CD8-positive, alpha-beta memory T cell (primary cell): ENCODE measurements around the gene TMEM128. TPM values are rescaled to one million over a fixed set of nuclear protein-coding genes. Genes with fewer than 3 reads are reported as not detected.
A peak's percentile ranks its signal among the peaks of the same experiment; 100 is the strongest.
"Not testable (repeated sequence)": the region's sequence is repeated elsewhere in the genome, so short reads cannot be mapped to it uniquely, and the experiment has no call there.

ENCODE experiments used
- CTCF ChIA-PET: fragments of 350-600 bp; sonication (Branson Sonifier 250); formaldehyde crosslinking; loops from one replicate; lab custom pipeline; 2021; ENCODE audit warnings: antibody characterized with exemption; lab: Charles Lee
- POLR2A ChIA-PET: fragments of 350-600 bp; sonication (Branson Sonifier 250); formaldehyde crosslinking; loops from one replicate; lab custom pipeline; 2021; ENCODE audit warnings: antibody characterized with exemption; lab: Charles Lee
- DNase-seq, 5 donors: peaks; one replicate each; pipeline versions ENCODE4 v3.0.0 to v3.0.0-alpha.2; 2020 to 2022; ENCODE audit warnings: mixed read lengths in 1 of 5
- H3K27ac ChIP-seq: one replicate; pipeline ENCODE4 v1.7.0; 2013; ENCODE audit warnings: low read depth, mild to moderate bottlenecking, low read length, moderate library complexity
- H3K27me3 ChIP-seq: 2 replicates; pipeline ENCODE4 v1.7.0; 2013; ENCODE audit warnings: low read length, mild to moderate bottlenecking; ENCODE audit not compliant: insufficient read depth, poor library complexity, severe bottlenecking
- H3K36me3 ChIP-seq: 2 replicates; pipeline ENCODE4 v1.7.0; 2013; ENCODE audit warnings: mild to moderate bottlenecking, low read length, moderate library complexity; ENCODE audit not compliant: insufficient read depth
- H3K4me1 ChIP-seq: 2 replicates; pipeline ENCODE4 v1.7.0; 2013; ENCODE audit warnings: mild to moderate bottlenecking, low read length, moderate library complexity; ENCODE audit not compliant: insufficient read depth
- H3K4me3 ChIP-seq: 2 replicates; pipeline ENCODE4 v1.7.0; 2013; ENCODE audit warnings: mild to moderate bottlenecking, low read length
- H3K9me3 ChIP-seq: 2 replicates; pipeline ENCODE4 v1.7.0; 2013; ENCODE audit warnings: mild to moderate bottlenecking, low read length
- H3K27ac Mint-ChIP-seq, 8 donors: one replicate each; pipeline ENCODE4 v1.8.0; 2020 to 2021; ENCODE audit warnings: mixed read lengths in 8 of 8, mild to moderate bottlenecking in 6 of 8, inconsistent platforms in 3 of 8, moderate library complexity in 3 of 8
- H3K27me3 Mint-ChIP-seq, 2 donors: one replicate each; pipeline ENCODE4 v1.8.0; 2020 to 2021; ENCODE audit warnings: mixed read lengths in 2 of 2, mild to moderate bottlenecking in 1 of 2, moderate library complexity in 1 of 2
- H3K36me3 Mint-ChIP-seq, 3 donors: one replicate each; pipeline ENCODE4 v1.8.0; 2020 to 2021; ENCODE audit warnings: mixed read lengths in 3 of 3, inconsistent platforms in 1 of 3, mild to moderate bottlenecking in 1 of 3
- H3K4me1 Mint-ChIP-seq, 3 donors: one replicate each; pipeline ENCODE4 v1.8.0; 2020 to 2021; ENCODE audit warnings: mixed read lengths in 3 of 3, inconsistent platforms in 1 of 3, mild to moderate bottlenecking in 1 of 3
- H3K4me3 Mint-ChIP-seq, 7 donors: one replicate each; pipeline ENCODE4 v1.8.0; 2020 to 2021; ENCODE audit warnings: mixed read lengths in 7 of 7, mild to moderate bottlenecking in 6 of 7, moderate library complexity in 4 of 7, inconsistent platforms in 2 of 7
- H3K9me3 Mint-ChIP-seq, 5 donors: one replicate each; pipeline ENCODE4 v1.8.0; 2020 to 2022; ENCODE audit warnings: mixed read lengths in 5 of 5, mild to moderate bottlenecking in 3 of 5, moderate library complexity in 2 of 5, inconsistent platforms in 1 of 5
- polyA plus RNA-seq: library from polyadenylated mRNA; unstranded; fragments of 300-500 nt; fragmentation: Illumina TruSeq; gene quantifications from one replicate; pipeline ENCODE4 v1.2.3, GENCODE V29; 2021
- total RNA-seq, 2 experiments: library from RNA; stranded (reverse); gene quantifications; one replicate each; pipeline ENCODE4 v1.2.3, GENCODE V29; 2021

The TMEM128 gene
- total and polyA plus RNA-seq, 3 experiments from 2014 or later: 24.1 to 46.4 (median 26.6) TPM

GRCh38 chr4:4269856-4270255 is 21.8 kb upstream of the TMEM128 start:
- H3K27me3 Mint-ChIP-seq: no peaks in the 10 kb centered on the region
- no peaks in the 10 kb centered on the region for H3K9me3 Mint-ChIP-seq
- CTCF ChIA-PET: interaction anchor here (0.9 to 3.2 kb wide), 6 partner anchors 10 to 79 kb away, joined by 3 to 35 read pairs (median 4); partner anchors contain the start of gene TMEM128
- H3K27ac Mint-ChIP-seq: peak overlapping the region; percentile 87 to 99 (median 97)
- no peaks in the 10 kb centered on the region for H3K27me3 ChIP-seq
- peaks cover 31% of the 10 kb centered on the region for H3K36me3 ChIP-seq
- peaks cover 78 to 91% (median 87%) of the 10 kb centered on the region in 3 donors for H3K4me1 Mint-ChIP-seq
- H3K4me3 ChIP-seq: no peak overlapping the region
- DNase-seq: peak in 4 of 5 donors; percentile 9 to 80 (median 43)
- POLR2A ChIA-PET: interaction anchor here (0.6 to 3.7 kb wide), 5 partner anchors 10 to 117 kb away, joined by 3 to 21 read pairs (median 3); partner anchors contain the start of genes LYAR, NSG1, TMEM128 and ZBTB49
- H3K27ac ChIP-seq: peak overlapping the region; percentile 100
- no peaks in the 10 kb centered on the region for H3K9me3 ChIP-seq
- peaks cover 25 to 78% (median 51%) of the 10 kb centered on the region in 3 donors for H3K36me3 Mint-ChIP-seq
- peaks cover 25% of the 10 kb centered on the region for H3K4me1 ChIP-seq
- peak overlapping the region; percentile 83 to 95 (median 88) for H3K4me3 Mint-ChIP-seq

- peak overlapping the region; percentile 54 for H3K4me3 ChIP-seq
- CTCF ChIA-PET: interaction anchor here (1.0 to 3.2 kb wide), 7 partner anchors 10 to 79 kb away, joined by 3 to 35 read pairs (median 6); partner anchors contain the start of genes LYAR, TMEM128 and ZBTB49
- Mint-ChIP-seq H3K27ac (peak overlapping the region; percentile 87 to 99 (median 97)), H3K36me3 (peaks cover 20 to 73% (median 48%) of the 10 kb centered on the region in 3 donors), H3K4me3 (peak overlapping the region; percentile 83 to 95 (median 88)), H3K4me1 (peaks cover 75 to 90% (median 87%) of the 10 kb centered on the region in 3 donors), H3K27me3 (no peaks in the 10 kb centered on the region), H3K9me3 (no peaks in the 10 kb centered on the region)
- POLR2A ChIA-PET: interaction anchor here (0.6 to 3.7 kb wide), 5 partner anchors 19 to 161 kb away, joined by 3 to 21 read pairs (median 4); partner anchors contain the start of genes LYAR, NSG1, TMEM128 and ZBTB49
- DNase-seq: peak; percentile 38 to 84 (median 53)
- peaks cover 28% of the 10 kb centered on the region for H3K4me1 ChIP-seq
- peaks cover 26% of the 10 kb centered on the region for H3K36me3 ChIP-seq
- no peaks in the 10 kb centered on the region for H3K27me3 ChIP-seq
- H3K9me3 ChIP-seq: no peaks in the 10 kb centered on the region
- peak overlapping the region; percentile 100 for H3K27ac ChIP-seq
These were observed 21.3 kb upstream of the TMEM128 start for GRCh38 chr4:4269331-4269731.

- Mint-ChIP-seq H3K4me3 (peak overlapping the region; percentile 83 to 95 (median 88)), H3K27ac (peak overlapping the region; percentile 87 to 99 (median 97)), H3K4me1 (peaks cover 73 to 87% (median 85%) of the 10 kb centered on the region in 3 donors), H3K36me3 (peaks cover 18 to 67% (median 45%) of the 10 kb centered on the region in 3 donors), H3K27me3 (no peaks in the 10 kb centered on the region), H3K9me3 (no peaks in the 10 kb centered on the region)
- POLR2A ChIA-PET: interaction anchor here (0.9 to 3.7 kb wide), 6 partner anchors 8 to 162 kb away, joined by 3 to 21 read pairs (median 6); partner anchors contain the start of genes LYAR, TMEM128 and ZBTB49
- Histone ChIP-seq H3K9me3 (no peaks in the 10 kb centered on the region), H3K27me3 (no peaks in the 10 kb centered on the region), H3K36me3 (peaks cover 24% of the 10 kb centered on the region), H3K27ac (peak overlapping the region; percentile 100), H3K4me1 (peaks cover 28% of the 10 kb centered on the region), H3K4me3 (peak overlapping the region; percentile 54)
- no peak for DNase-seq
- CTCF ChIA-PET: interaction anchor here (1.0 to 3.2 kb wide), 6 partner anchors 9 to 66 kb away, joined by 3 to 35 read pairs (median 8); partner anchors contain the start of genes LYAR, TMEM128 and ZBTB49
These were observed 20.8 kb upstream of the TMEM128 start for GRCh38 chr4:4268776-4269175.

- no peak for DNase-seq
- H3K4me1 ChIP-seq: peaks cover 28% of the 10 kb centered on the region
- Mint-ChIP-seq H3K4me3 (peak overlapping the region; percentile 74 to 95 (median 88)), H3K36me3 (peaks cover 18 to 59% (median 45%) of the 10 kb centered on the region in 3 donors), H3K9me3 (no peaks in the 10 kb centered on the region), H3K27ac (peak overlapping the region; percentile 87 to 99 (median 97)), H3K27me3 (no peaks in the 10 kb centered on the region), H3K4me1 (peaks cover 75 to 87% (median 87%) of the 10 kb centered on the region in 3 donors)
- peak overlapping the region; percentile 100 for H3K27ac ChIP-seq
- H3K9me3 ChIP-seq: no peaks in the 10 kb centered on the region
- no peak overlapping the region for H3K4me3 ChIP-seq
- peaks cover 16% of the 10 kb centered on the region for H3K36me3 ChIP-seq
- POLR2A ChIA-PET: interaction anchor here (1.2 to 3.7 kb wide), 4 partner anchors 8 to 163 kb away, joined by 4 to 21 read pairs (median 6); partner anchors contain the start of genes LYAR and ZBTB49
- CTCF ChIA-PET: interaction anchor here (1.0 to 3.2 kb wide), 7 partner anchors 8 to 67 kb away, joined by 3 to 35 read pairs (median 8); partner anchors contain the start of genes LYAR, TMEM128 and ZBTB49
- H3K27me3 ChIP-seq: no peaks in the 10 kb centered on the region
These were observed 20.0 kb upstream of the TMEM128 start for GRCh38 chr4:4267981-4268380.

- Mint-ChIP-seq H3K9me3 (no peaks in the 10 kb centered on the region), H3K27me3 (no peaks in the 10 kb centered on the region), H3K4me1 (peaks cover 20 to 36% (median 35%) of the 10 kb centered on the region in 3 donors), H3K36me3 (peaks cover 0 to 11% (median 0%) of the 10 kb centered on the region in 3 donors), H3K27ac (peak overlapping the region in 7 of 8 donors; percentile 29 to 82 (median 69)), H3K4me3 (peak overlapping the region in 1 of 7 donors; percentile 1)
- peak in 2 of 5 donors; percentile 53 to 71 for DNase-seq
- peaks cover 7% of the 10 kb centered on the region for H3K4me1 ChIP-seq
- CTCF ChIA-PET: interaction anchor here (0.8 to 4.2 kb wide), 36 partner anchors 9 to 282 kb away, joined by 3 to 97 read pairs (median 6); partner anchors contain the start of genes LYAR, NSG1, STX18 and TMEM128
- no peaks in the 10 kb centered on the region for H3K36me3 ChIP-seq
- POLR2A ChIA-PET: interaction anchor here (0.8 to 1.7 kb wide), 6 partner anchors 8 to 125 kb away, joined by 3 to 10 read pairs (median 5); partner anchors contain the start of genes LYAR, TMEM128 and ZBTB49
- H3K9me3 ChIP-seq: no peaks in the 10 kb centered on the region
- no peak overlapping the region for H3K27ac ChIP-seq
- H3K4me3 ChIP-seq: no peak overlapping the region
- H3K27me3 ChIP-seq: no peaks in the 10 kb centered on the region
These were observed 12.2 kb upstream of the TMEM128 start for GRCh38 chr4:4260185-4260751.

- H3K36me3 ChIP-seq: no peaks in the 10 kb centered on the region
- Mint-ChIP-seq H3K27ac (peak overlapping the region in 1 of 8 donors; percentile 34), H3K27me3 (no peaks in the 10 kb centered on the region), H3K4me1 (peaks cover 16 to 29% (median 28%) of the 10 kb centered on the region in 3 donors), H3K4me3 (no peak overlapping the region), H3K36me3 (peaks cover 0 to 6% (median 0%) of the 10 kb centered on the region in 3 donors), H3K9me3 (no peaks in the 10 kb centered on the region)
- CTCF ChIA-PET: interaction anchor here (0.8 to 4.2 kb wide), 35 partner anchors 8 to 282 kb away, joined by 3 to 97 read pairs (median 7); partner anchors contain the start of genes LYAR, NSG1, STX18 and TMEM128
- H3K4me3 ChIP-seq: no peak overlapping the region
- DNase-seq: no peak
- POLR2A ChIA-PET: interaction anchor here (0.8 to 1.7 kb wide), 7 partner anchors 9 to 126 kb away, joined by 3 to 10 read pairs (median 4); partner anchors contain the start of genes LYAR, TMEM128 and ZBTB49
- H3K27ac ChIP-seq: no peak overlapping the region
- H3K4me1 ChIP-seq: peaks cover 2% of the 10 kb centered on the region
- H3K27me3 ChIP-seq: no peaks in the 10 kb centered on the region
- H3K9me3 ChIP-seq: no peaks in the 10 kb centered on the region
These were observed 11.6 kb upstream of the TMEM128 start for GRCh38 chr4:4259484-4260100.

- H3K36me3 Mint-ChIP-seq, H3K27me3 Mint-ChIP-seq, H3K9me3 ChIP-seq, H3K27ac ChIP-seq, H3K27ac Mint-ChIP-seq, H3K4me1 ChIP-seq, H3K4me3 Mint-ChIP-seq, H3K4me3 ChIP-seq, DNase-seq, H3K9me3 Mint-ChIP-seq, H3K27me3 ChIP-seq, H3K36me3 ChIP-seq, POLR2A ChIA-PET: not testable (repeated sequence)
- H3K4me1 Mint-ChIP-seq: peaks cover 12 to 25% (median 23%) of the 10 kb centered on the region in 3 donors
- CTCF ChIA-PET: interaction anchor here (3.0 to 4.2 kb wide), 3 partner anchors 79 to 173 kb away, joined by 21 to 97 read pairs (median 25); no protein-coding TSS in a partner anchor
These were observed 9.7 kb upstream of the TMEM128 start for GRCh38 chr4:4257705-4258104.
